ENCODE results near the gene PCYT1A.

The PCYT1A gene

GRCh38 chr3:196192524-196193051 lies 94.9 kb downstream of the PCYT1A start:
- TF ChIP-seq REST (IDR thresholded peaks at IDR 0.05; ENCODE audit: insufficient read depth in 1 of 2, low read depth in 2 of 2, low read length in 2 of 2) (no peak), POLR2AphosphoS5 (IDR thresholded peaks at IDR 0.05; ENCODE audit: low read depth, low read length) (no peak), SIN3A (IDR thresholded peaks at IDR 0.05; ENCODE audit: borderline replicate concordance, insufficient read depth, low read length) (no peak), FOXP2 (optimal IDR thresholded peaks at IDR 0.05; ENCODE audit: borderline replicate concordance, extremely low read depth, extremely low read length, insufficient read depth) (no peak), TAF1 (IDR thresholded peaks at IDR 0.05; ENCODE audit: borderline replicate concordance, insufficient read depth, low read length) (no peak)

- TF ChIP-seq POLR2AphosphoS5 (IDR thresholded peaks at IDR 0.05; ENCODE audit: low read depth, low read length) (no peak), SIN3A (IDR thresholded peaks at IDR 0.05; ENCODE audit: borderline replicate concordance, insufficient read depth, low read length) (no peak), TAF1 (IDR thresholded peaks at IDR 0.05; ENCODE audit: borderline replicate concordance, insufficient read depth, low read length) (no peak), REST (IDR thresholded peaks at IDR 0.05; ENCODE audit: insufficient read depth in 1 of 2, low read depth in 2 of 2, low read length in 2 of 2) (no peak), FOXP2 (optimal IDR thresholded peaks at IDR 0.05; ENCODE audit: borderline replicate concordance, extremely low read depth, extremely low read length, insufficient read depth) (no peak)
Measured at GRCh38 chr3:196192036-196192523, 95.4 kb downstream of the PCYT1A start.

DNA sequence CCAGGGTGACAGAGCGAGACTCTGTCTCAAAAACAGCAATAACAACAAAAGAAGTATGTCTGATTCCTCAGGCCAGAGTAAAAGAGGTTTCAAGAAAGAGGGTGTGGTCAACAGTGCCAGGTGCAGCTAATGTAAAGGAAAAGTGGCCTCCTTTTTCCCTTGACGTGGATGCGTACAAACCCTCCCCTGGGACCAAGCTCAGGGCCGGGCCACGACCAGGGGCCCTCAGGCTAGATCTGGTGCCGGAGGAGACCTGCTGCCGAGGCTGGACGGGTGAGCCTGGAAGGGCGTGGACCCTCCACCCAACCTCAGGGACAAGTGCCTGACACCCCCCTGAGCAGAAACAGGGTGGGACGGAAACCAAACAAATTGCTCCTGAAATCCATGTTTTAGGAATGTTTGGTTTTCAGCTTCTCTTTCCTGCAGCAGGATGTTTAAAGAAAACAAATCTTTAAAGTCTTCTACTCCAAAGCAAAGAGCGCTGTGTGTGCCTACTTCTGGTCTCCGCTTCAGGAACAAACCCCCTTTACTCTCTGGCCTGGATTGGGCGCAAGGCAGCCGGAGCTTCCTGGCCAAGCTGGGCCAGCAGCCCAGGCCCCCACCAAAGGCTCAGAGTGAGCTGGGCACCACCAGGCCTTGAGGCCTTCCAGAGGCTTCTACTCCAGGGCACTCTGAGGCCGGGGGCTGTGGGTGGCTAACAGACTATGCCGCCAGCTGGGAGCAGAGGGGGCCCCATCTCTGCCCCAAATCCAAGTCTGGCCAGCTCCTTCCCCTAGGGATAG lies 97.8 kb downstream of the PCYT1A start:
- no peak for TF ChIP-seq POLR2AphosphoS5 (IDR thresholded peaks at IDR 0.05; ENCODE audit: low read depth, low read length)
- TF ChIP-seq FOXP2 (optimal IDR thresholded peaks at IDR 0.05; ENCODE audit: borderline replicate concordance, extremely low read depth, extremely low read length, insufficient read depth): no peak
- TF ChIP-seq REST (IDR thresholded peaks at IDR 0.05; ENCODE audit: insufficient read depth in 1 of 2, low read depth in 2 of 2, low read length in 2 of 2): no peak
- TF ChIP-seq SIN3A (IDR thresholded peaks at IDR 0.05; ENCODE audit: borderline replicate concordance, insufficient read depth, low read length): no peak
- TF ChIP-seq TAF1 (IDR thresholded peaks at IDR 0.05; ENCODE audit: borderline replicate concordance, insufficient read depth, low read length): no peak

DNA sequence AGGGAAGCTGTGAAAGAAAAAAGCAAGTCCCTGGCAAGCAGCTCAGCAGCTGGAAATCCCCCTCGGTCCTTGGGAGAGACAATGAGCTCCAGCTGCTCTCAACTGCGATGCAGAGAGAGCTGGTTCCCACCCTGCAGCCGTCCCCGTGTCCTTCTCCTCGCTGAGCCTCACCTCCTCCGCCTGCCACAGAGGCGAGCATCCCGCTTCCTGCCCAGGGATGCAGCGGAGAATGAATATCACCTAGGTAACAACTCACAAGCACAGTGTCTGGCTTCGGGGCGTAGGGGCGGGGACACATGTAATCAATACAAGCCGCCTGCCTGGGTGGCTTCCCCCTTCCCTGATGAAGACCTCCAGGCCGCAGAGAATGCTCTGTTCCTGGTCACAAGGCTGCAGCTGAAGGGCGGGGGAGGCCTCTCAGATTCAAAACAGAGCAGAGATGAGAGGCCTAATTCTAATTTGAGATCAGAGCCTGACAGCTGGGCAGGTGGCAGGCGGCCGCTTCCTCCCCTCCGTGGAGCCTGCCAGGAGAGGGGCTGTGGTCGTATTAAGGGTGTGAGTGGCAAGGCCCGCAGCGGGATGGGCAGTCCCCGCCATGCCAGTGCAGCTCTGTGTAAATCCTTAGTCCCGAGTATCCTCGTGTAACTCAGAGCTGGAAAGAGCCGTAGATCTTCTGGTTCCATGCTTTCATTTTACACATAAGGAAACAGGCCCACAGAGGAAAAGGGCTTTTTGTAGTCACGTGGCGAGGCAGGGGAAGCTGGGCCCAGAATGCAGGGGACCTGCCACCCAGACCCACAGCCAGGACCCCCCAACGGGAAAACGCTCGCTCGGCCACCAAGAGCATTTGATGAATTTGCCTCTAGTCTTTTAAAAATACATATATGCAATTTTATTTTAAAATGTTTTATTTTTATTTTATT lies 100.6 kb downstream of the PCYT1A start:
- TF ChIP-seq POLR2AphosphoS5 (IDR thresholded peaks at IDR 0.05; ENCODE audit: low read depth, low read length) (no peak), SIN3A (IDR thresholded peaks at IDR 0.05; ENCODE audit: borderline replicate concordance, insufficient read depth, low read length) (no peak), REST (IDR thresholded peaks at IDR 0.05; ENCODE audit: insufficient read depth in 1 of 2, low read depth in 2 of 2, low read length in 2 of 2) (no peak), FOXP2 (optimal IDR thresholded peaks at IDR 0.05; ENCODE audit: borderline replicate concordance, extremely low read depth, extremely low read length, insufficient read depth) (no peak), TAF1 (IDR thresholded peaks at IDR 0.05; ENCODE audit: borderline replicate concordance, insufficient read depth, low read length) (no peak)
